ENCODE data around the gene NCAPD2.
"Not testable (repeated sequence)": the region's sequence is repeated elsewhere in the genome, so short reads cannot be mapped to it uniquely, and the experiment has no call there.

The NCAPD2 gene

GRCh38 chr12:6550294-6551062 is 56.6 kb downstream of the NCAPD2 start:
- DNase-seq (ENCODE audit: low spot score): no peak

DNA sequence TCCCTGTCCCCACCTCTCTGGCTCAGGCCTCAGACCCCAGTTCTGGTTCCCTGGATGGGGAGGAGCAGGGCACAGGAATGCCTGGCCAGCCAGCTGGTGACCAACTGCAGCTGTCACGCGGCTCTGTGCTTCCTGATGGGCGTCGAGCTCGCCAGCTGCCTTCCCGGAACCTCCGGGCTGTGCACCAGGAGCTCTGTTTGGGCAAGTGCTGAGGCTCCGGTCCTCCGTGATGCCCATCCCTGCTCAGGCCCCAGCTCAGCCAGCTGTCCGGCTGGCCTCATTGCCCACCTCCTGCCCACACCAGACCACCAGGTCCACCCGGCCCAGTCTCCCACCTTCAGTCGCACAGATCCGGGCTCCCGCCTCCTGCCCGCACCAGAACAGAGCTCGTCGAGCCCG is 57.2 kb downstream of the NCAPD2 start:
- no peak for DNase-seq (ENCODE audit: low spot score)

- no peak for DNase-seq (ENCODE audit: low spot score)
Observed at GRCh38 chr12:6551496-6552139, 57.7 kb downstream of the NCAPD2 start.

DNA sequence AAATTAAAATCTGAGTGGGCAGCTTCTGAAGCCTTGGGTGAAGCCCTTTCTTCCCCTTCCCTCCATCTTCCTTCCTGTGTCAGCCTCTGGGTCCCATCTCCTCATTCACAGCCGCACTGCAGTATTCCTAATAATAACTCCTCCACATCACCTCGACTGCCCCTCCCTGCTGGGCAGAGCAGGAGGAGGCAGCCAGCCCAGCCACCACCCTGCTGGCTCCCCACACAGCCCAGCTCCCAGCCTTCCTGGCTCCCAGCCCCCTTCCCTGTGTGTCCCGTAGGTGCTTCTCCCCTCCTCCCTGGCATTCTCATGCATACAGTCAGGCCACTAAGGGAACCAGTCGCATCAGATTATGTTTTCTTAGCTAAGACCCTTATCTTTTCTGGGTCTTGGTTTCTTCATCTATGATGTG is 58.2 kb downstream of the NCAPD2 start:
- no peak for DNase-seq (ENCODE audit: low spot score)

DNA sequence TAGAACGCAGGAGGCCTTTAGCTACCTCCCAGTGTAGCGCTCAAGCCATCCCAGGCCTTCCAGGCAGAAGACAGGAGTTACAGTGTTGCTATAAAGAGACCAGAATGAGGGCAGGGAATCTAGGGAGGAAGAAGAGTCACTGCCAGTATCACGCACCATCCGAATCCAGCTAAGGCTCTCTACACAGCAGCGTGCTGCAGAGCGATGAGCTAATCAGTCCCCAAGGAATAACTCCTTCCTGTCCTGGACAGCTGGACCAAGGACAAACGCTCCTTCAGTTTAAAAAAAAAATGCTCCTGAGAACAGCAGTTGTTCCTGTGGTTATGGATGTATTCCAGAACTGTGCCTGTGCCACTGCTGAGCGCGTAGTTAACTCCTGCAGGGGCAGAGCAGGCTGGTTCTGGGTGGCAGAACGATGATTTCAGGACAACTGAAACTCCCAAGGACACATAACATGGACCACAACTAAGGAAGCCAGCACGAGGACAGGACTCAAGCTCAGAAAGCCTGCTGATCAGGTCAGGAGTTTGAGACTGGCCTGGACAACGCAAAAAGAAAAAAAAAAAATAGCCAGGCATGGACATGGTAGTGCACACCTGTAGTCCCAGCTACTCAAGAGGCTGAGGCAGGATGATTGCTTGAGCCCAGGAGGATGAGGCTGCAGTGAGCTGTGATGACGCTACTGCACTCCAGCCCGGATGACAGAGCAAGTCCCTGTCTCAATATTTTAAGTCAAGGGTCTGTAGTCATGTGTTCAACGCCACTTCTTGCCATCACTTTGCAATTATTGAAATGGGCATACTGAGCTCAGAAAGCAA is 59.4 kb downstream of the NCAPD2 start:
- no peak for DNase-seq (ENCODE audit: low spot score)

GRCh38 chr12:6554168-6555017 is 60.5 kb downstream of the NCAPD2 start:
- peak; percentile 82 for DNase-seq (ENCODE audit: low spot score)

- no peak for DNase-seq (ENCODE audit: low spot score)
Observed at GRCh38 chr12:6555018-6555691, 61.3 kb downstream of the NCAPD2 start.

- not testable (repeated sequence) for DNase-seq (ENCODE audit: low spot score)
Observed at GRCh38 chr12:6556496-6556817, 62.6 kb downstream of the NCAPD2 start.

DNA sequence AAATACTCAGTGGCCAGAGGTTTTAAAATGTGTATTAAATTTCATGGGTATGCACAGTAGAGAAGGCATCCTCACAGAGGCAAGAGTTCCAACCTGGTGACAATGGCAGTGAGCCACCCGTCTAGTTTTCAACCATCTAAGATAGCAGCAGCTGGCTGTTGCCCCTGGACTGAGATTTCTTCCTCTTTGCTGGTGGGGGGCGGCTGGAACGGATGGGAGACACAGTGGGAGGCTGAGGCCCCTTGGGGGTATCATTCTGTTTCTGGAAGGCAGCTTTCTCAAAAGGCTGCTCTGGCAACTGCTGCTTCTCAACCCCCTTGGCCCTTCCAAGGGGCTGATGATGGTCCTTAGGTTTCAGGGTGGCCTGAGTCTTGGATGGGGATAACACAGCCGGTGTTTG is 63.0 kb downstream of the NCAPD2 start:
- no peak for DNase-seq (ENCODE audit: low spot score)

DNA sequence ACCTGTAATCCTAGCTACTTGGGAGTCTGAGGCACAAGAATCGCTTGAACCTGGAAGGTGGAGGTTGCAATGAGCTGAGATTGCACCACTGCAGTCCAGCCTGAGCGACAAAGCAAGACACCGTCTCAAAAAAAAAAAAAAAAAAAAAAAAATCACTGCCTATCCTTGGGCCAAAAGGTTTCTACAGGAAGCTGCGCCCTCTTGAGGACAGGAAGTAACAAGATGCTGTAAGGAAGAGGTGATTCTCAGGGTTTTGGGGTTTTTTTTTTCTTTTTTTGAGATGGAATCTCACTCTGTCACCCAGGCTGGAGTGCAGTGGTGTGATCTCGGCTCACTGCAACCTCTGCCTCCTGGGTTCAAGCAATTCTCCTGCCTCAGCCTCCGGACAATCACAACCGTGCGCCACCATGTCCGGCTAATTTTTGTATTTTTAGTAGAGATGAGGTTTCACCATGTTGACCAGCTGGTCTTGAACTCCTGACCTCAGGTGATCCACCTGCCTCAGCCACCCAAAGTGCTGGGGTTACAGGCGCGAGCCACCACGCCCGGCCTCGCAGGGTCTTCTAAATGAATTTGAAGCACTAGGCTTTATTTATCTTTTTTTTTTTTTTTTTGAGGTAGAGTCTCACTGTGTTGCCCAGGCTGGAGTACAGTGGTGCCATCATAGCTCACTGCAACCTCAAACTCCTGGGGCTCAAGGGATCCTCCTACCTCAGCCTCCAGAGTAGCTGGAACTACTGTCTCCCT is 64.3 kb downstream of the NCAPD2 start:
- DNase-seq (ENCODE audit: low spot score): peak; percentile 72

DNA sequence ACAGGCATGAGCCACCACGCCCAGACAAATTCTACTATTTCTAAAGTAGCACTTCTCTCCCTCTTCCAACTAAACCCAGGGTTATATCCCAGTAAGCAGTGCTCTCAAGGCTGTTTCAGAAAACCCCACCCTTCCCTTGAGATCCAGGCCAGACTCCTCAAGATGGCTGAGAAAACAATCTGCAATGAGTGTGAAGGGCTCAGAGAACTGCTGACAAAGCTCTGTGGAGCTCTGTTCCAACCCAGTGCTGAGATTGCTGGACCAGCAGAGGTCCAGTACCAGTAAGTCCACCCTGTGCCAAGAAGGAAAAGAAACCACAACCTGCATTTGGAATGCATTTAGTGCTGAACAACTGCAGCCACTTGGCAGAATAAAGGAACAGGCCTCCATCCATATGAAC is 65.6 kb downstream of the NCAPD2 start:
- no peak for DNase-seq (ENCODE audit: low spot score)

DNA sequence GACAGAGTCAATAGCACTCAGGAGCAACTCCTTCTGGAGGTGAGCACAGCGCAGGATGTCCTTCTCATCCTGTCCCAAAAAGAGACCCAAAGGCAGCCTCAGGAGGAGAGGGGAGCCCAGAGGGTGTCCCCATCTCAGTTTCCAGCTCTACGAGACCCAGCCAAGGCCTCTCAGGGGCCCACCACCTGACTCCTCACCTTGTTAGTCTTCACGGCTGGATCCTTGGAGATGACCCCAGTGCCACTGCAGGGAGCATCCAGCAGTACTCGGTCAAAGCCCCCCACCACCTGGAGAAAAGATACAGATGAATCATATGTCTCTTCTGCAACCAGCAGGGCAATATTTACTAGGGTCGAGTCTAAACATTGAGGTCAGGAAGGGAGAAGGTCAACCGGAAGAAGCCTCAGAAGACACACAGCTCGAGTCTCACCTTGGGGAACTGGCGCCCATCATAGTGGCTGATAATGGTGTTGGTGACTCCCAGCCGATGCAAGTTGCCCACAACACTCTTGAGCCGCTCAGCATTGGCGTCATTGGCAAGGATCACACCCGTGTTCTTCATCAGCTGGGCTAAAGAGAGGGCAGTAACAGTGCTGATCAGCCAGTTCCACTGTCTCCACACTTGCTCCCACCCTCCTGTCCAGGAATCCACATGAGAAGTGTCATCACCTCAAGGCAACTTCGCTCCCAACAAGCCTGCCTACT is 66.8 kb downstream of the NCAPD2 start:
- DNase-seq (ENCODE audit: low spot score): no peak

GRCh38 chr12:6562881-6563280 is 69.0 kb downstream of the NCAPD2 start:
- no peak for DNase-seq (ENCODE audit: low spot score)

DNA sequence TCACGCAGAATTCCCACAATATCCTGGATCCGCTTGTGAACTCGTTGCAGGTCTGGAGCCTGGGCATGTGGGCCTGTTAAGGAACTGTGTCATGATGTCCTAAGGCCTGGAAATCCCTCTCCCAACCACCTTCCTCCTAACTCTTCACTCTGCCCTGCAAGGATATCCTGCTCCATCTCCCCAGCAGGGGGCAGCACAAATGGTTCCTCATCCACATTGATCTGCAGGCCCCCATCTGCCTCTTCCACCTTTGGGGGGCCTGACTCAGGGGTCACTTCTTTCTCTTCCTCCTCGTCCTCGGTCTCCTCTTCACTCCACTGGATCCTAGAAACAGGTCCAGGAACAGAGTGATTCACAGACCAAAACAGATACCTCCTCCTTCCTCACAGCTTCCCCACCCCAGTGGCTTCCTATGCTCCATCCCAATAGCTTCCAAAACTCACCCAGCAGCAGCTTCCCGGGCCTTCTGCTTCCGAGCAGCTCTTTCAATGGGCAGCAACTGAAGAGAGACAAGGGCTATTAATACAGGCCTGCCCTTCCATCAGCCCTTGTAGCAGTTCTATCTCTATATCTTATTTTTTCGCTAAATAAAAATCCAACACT is 69.6 kb downstream of the NCAPD2 start:
- peak; percentile 72 for DNase-seq (ENCODE audit: low spot score)

DNA sequence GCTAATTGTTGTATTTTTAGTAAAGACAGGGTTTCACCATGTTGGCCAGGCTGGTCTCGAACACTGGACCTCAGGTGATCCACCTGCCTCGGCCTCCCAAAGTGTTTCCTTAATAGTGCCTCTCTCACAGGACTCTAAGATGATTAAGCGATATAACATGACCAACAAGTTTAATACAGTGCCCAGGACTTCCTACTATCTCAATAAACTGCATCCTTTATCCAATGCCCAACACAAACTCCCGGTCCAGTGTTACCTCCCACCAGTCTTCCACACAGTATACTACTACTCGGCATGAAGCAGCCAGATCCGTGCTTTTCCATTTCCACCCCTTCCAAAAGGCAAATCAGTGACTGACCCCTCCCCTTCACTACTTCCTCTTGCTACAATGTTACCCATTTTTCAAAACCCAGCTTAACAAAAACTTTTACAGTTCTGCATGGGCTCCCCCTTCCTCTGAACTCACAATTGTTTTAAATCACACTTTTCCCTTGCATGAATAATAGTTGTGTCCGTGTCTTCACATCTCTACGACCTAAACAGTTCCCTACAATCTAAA is 73.3 kb downstream of the NCAPD2 start:
- DNase-seq (ENCODE audit: low spot score): peak; percentile 37

DNA sequence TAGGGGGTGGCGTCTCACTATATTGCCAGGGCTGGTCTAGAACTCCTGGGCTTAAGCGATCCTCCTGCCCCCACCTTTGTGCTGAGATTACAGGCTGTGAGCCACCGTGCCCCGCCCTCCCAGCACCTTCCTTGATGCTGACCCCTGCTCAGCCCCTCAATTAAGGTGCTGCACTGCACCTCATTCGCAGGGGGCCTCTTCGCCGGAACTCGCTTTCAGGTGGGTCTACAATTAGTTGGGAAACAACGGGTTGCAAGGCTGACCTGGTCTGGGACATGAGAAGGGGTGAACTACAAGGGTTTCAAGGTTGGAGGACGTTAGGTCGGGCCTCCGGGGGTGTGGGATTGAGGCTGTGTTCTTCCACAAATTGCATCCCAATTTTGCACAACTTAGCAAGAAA is 75.4 kb downstream of the NCAPD2 start:
- DNase-seq (ENCODE audit: low spot score): no peak

- DNase-seq (ENCODE audit: low spot score): no peak
Observed at GRCh38 chr12:6569786-6570185, 75.9 kb downstream of the NCAPD2 start.

GRCh38 chr12:6570264-6570887 is 76.5 kb downstream of the NCAPD2 start:
- DNase-seq (ENCODE audit: low spot score): peak; percentile 59

DNA sequence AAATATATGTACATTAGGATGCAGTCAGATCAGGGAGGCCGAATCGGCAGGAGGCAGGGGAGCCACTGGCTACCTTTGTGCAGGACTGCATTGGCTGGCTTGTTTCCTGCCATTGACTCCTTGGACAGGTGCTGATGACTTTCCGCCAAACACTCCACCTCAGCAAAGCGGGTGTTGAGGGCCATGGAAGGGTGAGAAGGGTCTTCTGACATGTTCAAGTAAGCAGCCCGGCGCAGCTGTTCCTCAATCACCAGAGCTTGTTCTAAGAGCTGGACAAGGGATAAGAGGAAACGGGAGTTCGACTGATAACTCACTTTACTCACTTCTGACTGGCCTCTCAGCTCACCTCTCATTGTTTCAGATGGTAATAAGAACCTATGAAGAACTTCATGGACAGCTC is 79.1 kb downstream of the NCAPD2 start:
- no peak for DNase-seq (ENCODE audit: low spot score)
